NCI-H2196 treated with DMSO at 0.1 percent for 48 hours (cell line): ENCODE measurements around the gene NKAIN2.

Source experiments
- DNase-seq: peaks from one replicate; lab custom pipeline; 2025; ENCODE audit not compliant: unreplicated experiment; lab: John Stamatoyannopoulos, UW

Gene NKAIN2

DNA sequence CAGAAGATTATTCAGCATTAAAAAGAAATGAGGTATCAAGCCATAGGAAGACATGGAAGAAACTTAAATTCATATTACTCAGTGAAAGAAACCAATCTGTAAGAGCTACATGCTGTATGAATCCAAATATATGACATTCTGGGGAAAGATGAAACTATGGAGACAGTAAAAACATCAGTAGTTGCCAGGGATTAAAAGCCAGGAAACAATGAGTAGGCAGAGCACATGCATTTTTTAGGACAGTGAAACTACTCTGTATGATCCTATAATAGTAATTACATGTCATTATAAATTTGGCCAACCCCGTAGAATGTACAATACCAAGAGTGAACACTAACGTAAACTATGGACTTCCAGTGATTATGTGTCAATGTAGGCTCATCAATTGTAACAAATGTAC lies 1065.8 kb downstream of the NKAIN2 start:
- no peak for DNase-seq

DNA sequence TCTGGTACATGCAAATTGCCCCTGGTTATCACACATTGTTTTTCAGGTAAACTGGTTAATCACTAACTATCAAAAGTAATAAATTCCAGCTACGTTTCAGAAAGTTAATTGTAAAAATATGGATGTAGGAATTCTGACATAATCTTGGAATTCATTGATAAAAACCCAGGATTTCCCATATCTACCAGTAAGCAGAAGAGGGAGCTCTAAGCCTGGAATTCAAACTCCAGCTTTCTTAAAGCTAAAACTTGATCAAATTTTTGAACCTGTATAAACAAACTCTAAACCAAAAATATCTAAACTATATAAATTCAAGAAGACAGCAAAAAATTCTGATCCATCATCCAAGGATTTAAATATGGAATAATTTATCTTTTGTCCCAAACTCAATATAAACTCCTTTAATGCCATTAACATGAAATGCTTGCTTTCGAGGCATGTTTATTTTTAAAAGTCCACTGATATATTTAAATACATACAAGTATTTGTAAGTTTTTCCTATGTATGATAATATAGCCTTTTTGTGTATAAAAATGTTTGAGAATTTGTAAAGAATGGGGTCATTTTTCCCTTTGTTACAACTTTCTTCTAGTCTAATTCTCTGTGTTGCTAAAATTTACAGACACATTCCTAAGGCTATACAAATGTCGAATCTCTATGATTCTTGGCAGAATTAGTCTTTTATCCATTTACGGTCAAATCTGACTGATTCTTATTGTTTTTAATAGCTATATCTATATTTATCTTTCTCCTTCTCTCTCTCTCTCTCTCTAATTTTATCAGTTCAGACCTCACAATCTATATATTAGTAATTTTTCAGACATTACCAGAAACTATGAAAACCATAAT lies 1067.2 kb downstream of the NKAIN2 start:
- no peak for DNase-seq

DNA sequence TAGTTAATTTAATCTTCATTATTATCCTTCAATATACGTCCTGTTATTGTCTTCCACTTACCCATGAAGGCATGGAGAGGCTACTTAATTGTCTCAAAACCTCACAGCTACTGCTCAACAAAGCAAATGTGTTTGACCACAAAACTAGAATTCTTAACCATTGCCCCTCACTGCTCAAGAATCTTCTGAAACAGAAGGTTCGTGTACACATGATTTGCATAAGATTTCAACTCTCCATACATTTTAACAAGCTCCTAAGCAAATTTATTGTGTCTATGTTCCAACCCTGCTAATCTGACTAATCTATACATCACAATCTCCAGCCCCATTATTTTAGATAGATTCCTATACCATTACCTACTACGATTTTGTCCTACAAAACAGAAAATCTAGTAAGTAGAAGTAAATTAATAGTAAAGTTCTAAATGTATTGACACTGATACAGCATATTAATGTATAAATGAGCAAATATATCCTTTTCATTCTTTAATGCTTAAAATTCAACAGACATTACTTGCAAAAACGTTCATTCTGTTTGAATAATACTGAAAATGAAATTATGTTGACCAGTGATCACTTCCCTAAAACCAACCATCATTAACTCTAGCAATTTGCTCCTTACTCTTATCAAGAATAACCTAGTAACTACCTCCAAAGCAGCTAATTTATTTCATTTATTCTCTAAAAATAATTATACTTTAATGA lies 1068.8 kb downstream of the NKAIN2 start:
- DNase-seq: no peak

DNA sequence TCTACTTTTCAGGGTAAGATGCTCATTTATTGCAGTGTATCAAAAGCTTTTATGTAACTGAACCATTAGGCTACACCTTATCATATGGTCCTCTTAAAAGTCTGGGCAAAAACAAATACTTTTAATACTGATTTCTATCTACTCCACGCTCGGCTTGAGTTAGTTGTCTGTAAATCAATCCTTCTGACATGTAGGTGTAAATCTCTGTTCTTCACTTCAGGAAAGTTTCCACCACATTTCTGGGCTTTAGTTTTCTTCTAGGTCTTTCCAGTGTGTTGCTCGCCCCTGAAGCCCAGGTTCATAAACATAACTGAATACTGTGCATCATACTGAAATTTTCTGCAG lies 1069.4 kb downstream of the NKAIN2 start:
- DNase-seq: no peak
